H1 (cell line): ENCODE data around the gene CD300C. TPM values are rescaled to one million over a fixed set of nuclear protein-coding genes. Genes with fewer than 3 reads are reported as not detected.

Experiments used
- CTCF ChIA-PET: fragments of 300-600 bp; sonication (Branson Sonifier 250); formaldehyde crosslinking; loops from one replicate; lab custom pipeline; 2021; ENCODE audit not compliant: partially characterized antibody; lab: Charles Lee
- POLR2A ChIA-PET: fragments of 300-600 bp; sonication (Branson Sonifier 250); formaldehyde crosslinking; loops from one replicate; lab custom pipeline; 2021; ENCODE audit warnings: inconsistent platforms; ENCODE audit not compliant: partially characterized antibody; lab: Charles Lee
- DNase-seq, 2 experiments: peaks; one replicate each; pipeline versions ENCODE4 v3.0.0 to v3.0.0-alpha.2; 2010 to 2022; ENCODE audit warnings: low spot score in 2 of 2, low read depth in 1 of 2, mixed read lengths in 1 of 2
- FAIRE-seq: peaks from 2 replicates; lab custom pipeline; 2011; peaks lifted over from hg19 to GRCh38; lab: Jason Lieb, UNC
- H2AFZ ChIP-seq: 2 replicates; pipeline ENCODE4 v1.8.1; 2012; ENCODE audit warnings: low read length, inconsistent platforms
- H2AK5ac ChIP-seq: 2 replicates; pipeline ENCODE4 v1.6.1; 2013; ENCODE audit warnings: low read depth, low read length
- H2BK120ac ChIP-seq: replicated peaks from 2 replicates; pipeline ENCODE3; 2013; ENCODE audit warnings: low read depth, low read length, inconsistent platforms
- H2BK12ac ChIP-seq: 2 replicates; pipeline ENCODE4 v1.6.1; 2013; ENCODE audit warnings: low read depth, low read length
- H2BK15ac ChIP-seq: 2 replicates; pipeline ENCODE4 v1.6.1; 2013; ENCODE audit warnings: low read length
- H2BK20ac ChIP-seq: 2 replicates; pipeline ENCODE4 v1.6.1; 2013; ENCODE audit warnings: low read length
- H2BK5ac ChIP-seq: 2 replicates; pipeline ENCODE4 v1.6.1; 2013; ENCODE audit warnings: low read depth, low read length
- H3K14ac ChIP-seq: 2 replicates; pipeline ENCODE4 v1.6.1; 2013; ENCODE audit warnings: inconsistent platforms; ENCODE audit not compliant: insufficient read length
- H3K18ac ChIP-seq: 2 replicates; pipeline ENCODE4 v1.6.1; 2013; ENCODE audit warnings: low read length; ENCODE audit errors: extremely low read depth
- H3K23ac ChIP-seq: 2 replicates; pipeline ENCODE4 v1.6.1; 2013; ENCODE audit warnings: inconsistent platforms; ENCODE audit not compliant: insufficient read length
- H3K23me2 ChIP-seq: 2 replicates; pipeline ENCODE4 v1.6.1; 2013; ENCODE audit warnings: low read depth, low read length
- H3K27ac ChIP-seq: 2 replicates; pipeline ENCODE4 v1.6.1; 2011; ENCODE audit warnings: low read depth, low read length, inconsistent platforms
- H3K27me3 ChIP-seq, 4 experiments: replicated peaks in 1 of 4; 1 replicate in 1 of 4; 2 replicates in 3 of 4; pipeline versions ENCODE4 v1.6.1 to v1.8.1; 2011 to 2013; ENCODE audit warnings: low read length in 3 of 4, mild to moderate bottlenecking in 3 of 4, inconsistent platforms in 2 of 4, mixed read lengths in 2 of 4, moderate library complexity in 1 of 4; ENCODE audit not compliant: control insufficient read depth in 3 of 4, insufficient read depth in 3 of 4; ENCODE audit errors: extremely low read depth in 1 of 4
- H3K36me3 ChIP-seq, 4 experiments: 2 replicates each; pipeline versions ENCODE4 v1.6.1 to v1.8.1; 2011 to 2013; ENCODE audit warnings: mild to moderate bottlenecking in 4 of 4, low read length in 3 of 4, moderate library complexity in 2 of 4, control low read depth in 1 of 4, inconsistent platforms in 1 of 4; ENCODE audit not compliant: insufficient read depth in 4 of 4, control insufficient read depth in 2 of 4
- H3K4ac ChIP-seq: replicated peaks from 2 replicates; pipeline ENCODE3; 2013; ENCODE audit warnings: low read length, low read depth, mixed read lengths, inconsistent platforms; ENCODE audit not compliant: insufficient read length
- H3K4me1 ChIP-seq, 4 experiments: replicated peaks in 1 of 4; 1 replicate in 1 of 4; 2 replicates in 3 of 4; pipeline versions ENCODE4 v1.6.1 to v1.8.1; 2011 to 2013; ENCODE audit warnings: low read length in 3 of 4, inconsistent platforms in 2 of 4, mixed read lengths in 1 of 4; ENCODE audit not compliant: insufficient read depth in 4 of 4, control insufficient read depth in 3 of 4
- H3K4me2 ChIP-seq, 2 experiments: 2 replicates each; pipeline versions ENCODE4 v1.6.1 to v1.8.1; 2011 to 2013; ENCODE audit warnings: low read depth in 2 of 2, low read length in 2 of 2, control low read depth in 1 of 2, inconsistent platforms in 1 of 2, mild to moderate bottlenecking in 1 of 2; ENCODE audit not compliant: insufficient read depth in 1 of 2
- H3K4me3 ChIP-seq, 4 experiments: fragments of 200-600, 300-600 bp in 1 of 4; sonication (generic), shearing (Covaris generic), sonication (Bioruptor Twin) in 1 of 4; 2 replicates each; pipeline versions ENCODE4 v1.5.1 to v1.8.1; 2011 to 2016; ENCODE audit warnings: low read length in 4 of 4, low read depth in 3 of 4, control low read depth in 2 of 4, inconsistent platforms in 2 of 4, mild to moderate bottlenecking in 2 of 4, mixed read lengths in 1 of 4, moderate library complexity in 1 of 4; ENCODE audit not compliant: insufficient read depth in 2 of 4; ENCODE audit errors: extremely low read depth in 1 of 4
- H3K56ac ChIP-seq: replicated peaks from 2 replicates; pipeline ENCODE3; 2013; ENCODE audit warnings: low read depth, mild to moderate bottlenecking, mixed read lengths, low read length, inconsistent platforms; ENCODE audit not compliant: insufficient read length
- H3K79me1 ChIP-seq: 2 replicates; pipeline ENCODE4 v1.6.1; 2013; ENCODE audit warnings: low read depth, low read length, control low read depth
- H3K79me2 ChIP-seq, 2 experiments: 2 replicates each; pipeline versions ENCODE4 v1.6.1 to v1.8.1; 2012 to 2013; ENCODE audit warnings: low read length in 2 of 2, mild to moderate bottlenecking in 2 of 2, inconsistent platforms in 1 of 2; ENCODE audit not compliant: insufficient read depth in 2 of 2, control insufficient read depth in 1 of 2
- H3K9ac ChIP-seq, 4 experiments: replicated peaks in 1 of 4; 1 replicate in 1 of 4; 2 replicates in 3 of 4; pipeline versions ENCODE4 v1.6.1 to v1.8.1; 2011 to 2013; ENCODE audit warnings: low read depth in 3 of 4, low read length in 3 of 4, control low read depth in 2 of 4, mild to moderate bottlenecking in 2 of 4, moderate library complexity in 2 of 4, inconsistent platforms in 1 of 4; ENCODE audit errors: extremely low read depth in 1 of 4
- H3K9me3 ChIP-seq, 2 experiments: 2 replicates each; pipeline versions ENCODE4 v1.6.1 to v1.8.1; 2012 to 2013; ENCODE audit warnings: mild to moderate bottlenecking in 2 of 2, moderate library complexity in 2 of 2, control low read depth in 1 of 2, inconsistent platforms in 1 of 2, low read depth in 1 of 2, low read length in 1 of 2, mixed read lengths in 1 of 2; ENCODE audit not compliant: insufficient read depth in 2 of 2
- H4K20me1 ChIP-seq, 2 experiments: replicated peaks in 1 of 2; 2 replicates each; pipeline versions ENCODE3 to v1.8.1; 2011 to 2013; ENCODE audit warnings: inconsistent platforms in 2 of 2, low read length in 2 of 2, mild to moderate bottlenecking in 1 of 2; ENCODE audit not compliant: insufficient read depth in 2 of 2, control insufficient read depth in 1 of 2
- H4K5ac ChIP-seq: 2 replicates; pipeline ENCODE4 v1.6.1; 2013; ENCODE audit warnings: low read length, low read depth, mixed read lengths, inconsistent platforms; ENCODE audit not compliant: insufficient read length
- H4K8ac ChIP-seq: 2 replicates; pipeline ENCODE4 v1.8.0; 2013; ENCODE audit warnings: mild to moderate bottlenecking, moderate library complexity, low read length, inconsistent platforms; ENCODE audit not compliant: insufficient read depth; ENCODE audit errors: extremely low read depth
- H4K91ac ChIP-seq: replicated peaks from 2 replicates; pipeline ENCODE3; 2013; ENCODE audit warnings: low read length, mixed read lengths, inconsistent platforms; ENCODE audit not compliant: insufficient read length
- BCL11A ChIP-seq, 2 experiments: IDR thresholded peaks; one replicate each; pipeline ENCODE4 v1.6.1; 2011; ENCODE audit warnings: low read depth in 2 of 2, low read length in 2 of 2, mild to moderate bottlenecking in 2 of 2
- JUND ChIP-seq: IDR thresholded peaks from 2 replicates; pipeline ENCODE4 v1.6.1; 2011; ENCODE audit warnings: mild to moderate bottlenecking, improper control_type of control experiment, low read length
- SIRT6 ChIP-seq: IDR thresholded peaks from one replicate; pipeline ENCODE4 v1.7.1; 2012; ENCODE audit warnings: low read length, inconsistent platforms
- USF2 ChIP-seq: IDR thresholded peaks from 2 replicates; pipeline ENCODE4 v1.6.1; 2011; ENCODE audit warnings: low read length, improper control_type of control experiment
- WGBS, 2 experiments: shearing (Covaris generic) in 1 of 2; methylation state at CpG; one replicate each; pipeline versions ENCODE4 v1.1.6 to v1.1.7; 2013 to 2015; ENCODE audit warnings: low lambda C conversion rate in 2 of 2, mixed read lengths in 2 of 2, inconsistent platforms in 1 of 2, low coverage in 1 of 2, missing lambda C conversion rate in 1 of 2; ENCODE audit not compliant: insufficient replicate concordance in 2 of 2, insufficient coverage in 1 of 2, insufficient read length in 1 of 2; ENCODE audit errors: extremely low coverage in 1 of 2, missing lambda C conversion rate in 1 of 2; 5-methylcytosine and 5-hydroxymethylcytosine counted together
- polyA plus RNA-seq, 7 experiments: library from polyadenylated mRNA; depleted of rRNA in 3 of 7; stranded (reverse) in 5 of 7; unstranded in 2 of 7; fragments of >200 nt in 5 of 7; fragments of 200-250 nt in 2 of 7; gene quantifications; 1 replicate in 5 of 7; 2 replicates in 1 of 7; 4 replicates in 1 of 7; pipeline versions ENCODE4 v1.2.1 to v1.2.3, GENCODE V29; 2011 to 2013; ENCODE audit warnings: missing spikeins in 2 of 7, mixed read lengths in 2 of 7
- total RNA-seq: library from RNA; stranded (reverse); fragmentation: NEBNext Ultra II Directional; extraction: Animal tissue kit (Norgen Biotek cat#: 25700); gene quantifications from 2 replicates; pipeline ENCODE4 v1.2.1, GENCODE V29; 2021

The CD300C gene
- total and polyA plus RNA-seq, 2 of the 8 experiments (the other 6 are each of a cell fraction or from before 2014, with no cell fraction given) = not detected

- Histone ChIP-seq H2BK20ac (no peak overlapping the region), H2BK120ac (no peak overlapping the region), H3K18ac (no peak overlapping the region), H2AK5ac (no peak overlapping the region), H2BK15ac (no peak overlapping the region), H3K9ac (no peak overlapping the region), H3K4me3 (no peak overlapping the region), H3K79me1 (no peaks in the 10 kb centered on the region), H3K56ac (no peak overlapping the region), H3K4me2 (no peak overlapping the region), H3K27me3 (peaks cover 0 to 2% (median 0%) of the 10 kb centered on the region in 4 experiments; a peak in 1 of 7 replicates), H4K91ac (no peak overlapping the region), H3K14ac (no peak overlapping the region), H3K23me2 (peaks cover 2% of the 10 kb centered on the region; the same call in 1 of the 2 replicates), H2AFZ (no peak overlapping the region), H2BK12ac (no peak overlapping the region), H4K5ac (no peak overlapping the region), H4K20me1 (peaks cover 0 to 2% of the 10 kb centered on the region in 2 experiments), H3K23ac (no peak overlapping the region), H3K79me2 (no peaks in the 10 kb centered on the region), H3K9me3 (peaks cover 15 to 21% of the 10 kb centered on the region in 2 experiments), H3K4me1 (no peaks in the 10 kb centered on the region), H3K4ac (no peak overlapping the region), H3K36me3 (no peaks in the 10 kb centered on the region), H3K27ac (no peak overlapping the region), H4K8ac (no peak overlapping the region), H2BK5ac (no peak overlapping the region)
- FAIRE-seq (no peak), DNase-seq (no peak)
- POLR2A ChIA-PET = no interaction called here
- CTCF ChIA-PET = interaction anchor here (0.9 to 1.7 kb wide), 4 partner anchors 10 to 153 kb away, joined by 3 to 4 read pairs (median 4); no protein-coding TSS in a partner anchor
- 79% methylated on average over 4 of the region's 4 CpGs; no CpG with 5 or more reads in 1 of the 2 experiments for WGBS, 2 experiments
- TF ChIP-seq JUND (no peak), SIRT6 (no peak), BCL11A (IDR thresholded peaks at IDR 0.05; ENCODE audit: low read depth in 2 of 2, low read length in 2 of 2) (no peak), USF2 (no peak)
These were observed 30.0 kb downstream of the CD300C start for GRCh38 chr17:74515941-74516340.
